Measurements from ENCODE around the gene SLC6A11. TPM values are rescaled to one million over a fixed set of nuclear protein-coding genes. Genes with fewer than 3 reads are reported as not detected.

Gene SLC6A11
- polyA plus RNA-seq (2013, experiment 1 of 2), result not detected
- not detected for polyA plus RNA-seq (2013, experiment 2 of 2)

DNA sequence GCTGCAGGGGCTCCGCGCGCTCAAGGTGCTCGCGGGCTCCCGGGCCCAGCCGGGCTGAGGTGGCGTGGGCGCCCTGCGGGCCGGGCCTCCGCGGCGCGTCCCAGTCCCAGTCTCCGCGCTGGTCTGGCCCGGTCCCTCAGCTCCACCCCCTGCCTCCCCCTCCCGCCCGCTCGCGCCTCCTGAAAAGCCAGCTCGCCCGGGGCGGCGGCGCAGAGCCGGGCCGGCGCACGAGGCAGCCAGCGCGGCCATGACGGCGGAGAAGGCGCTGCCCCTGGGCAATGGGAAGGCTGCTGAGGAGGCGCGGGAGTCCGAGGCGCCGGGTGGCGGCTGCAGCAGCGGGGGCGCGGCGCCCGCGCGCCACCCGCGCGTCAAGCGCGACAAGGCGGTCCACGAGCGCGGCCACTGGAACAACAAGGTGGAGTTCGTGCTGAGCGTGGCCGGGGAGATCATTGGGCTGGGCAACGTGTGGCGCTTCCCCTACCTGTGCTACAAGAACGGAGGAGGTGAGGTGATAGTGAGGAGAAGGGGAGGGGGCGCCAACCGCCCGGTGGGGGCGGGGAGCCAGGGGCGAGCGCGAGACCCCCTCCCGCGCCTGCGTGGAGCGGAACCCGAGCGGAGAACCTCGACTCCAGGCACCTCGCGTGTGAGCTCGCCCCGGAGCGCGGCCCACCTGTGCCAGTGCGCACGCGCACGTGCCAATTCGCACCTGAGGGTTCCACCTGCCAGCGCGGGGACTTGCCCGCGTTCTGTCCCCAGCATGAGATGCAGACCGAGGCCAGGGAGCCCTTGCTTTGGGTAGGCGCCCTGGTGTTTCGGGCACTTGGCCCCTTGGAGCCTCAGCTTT is at the start of gene SLC6A11:
TSS of gene SLC6A11 (plus strand) at position 210 of the 844 bp plus-strand sequence. CDS start at position 248, 38 bp downstream.
- H3K4me1 ChIP-seq (ENCODE audit: control insufficient read depth, insufficient read depth, low read depth, low read length), result no peaks in the 10 kb centered on the region
- no peak within 1 kb of the TSS for H3K4me2 ChIP-seq (ENCODE audit: low read length, poor library complexity, severe bottlenecking)
- no peak within 1 kb of the TSS for H2BK12ac ChIP-seq (ENCODE audit: low read length in 2 of 2)
- no peak within 1 kb of the TSS for H3K14ac ChIP-seq (ENCODE audit: low read length in 2 of 2)
- H2BK5ac ChIP-seq (ENCODE audit: low read depth, low read length, poor library complexity, severe bottlenecking), result no peak within 1 kb of the TSS
- H3K9ac ChIP-seq (ENCODE audit: low read length), result no peak within 1 kb of the TSS
- H4K91ac ChIP-seq (ENCODE audit: low read length), result no peak within 1 kb of the TSS
- no peak within 1 kb of the TSS for H2AK5ac ChIP-seq (ENCODE audit: low read length, severe bottlenecking)
- no peaks in the 10 kb centered on the region for H3K9me3 ChIP-seq (ENCODE audit: control insufficient read depth, low read length)
- no peak within 1 kb of the TSS for H2BK15ac ChIP-seq (ENCODE audit: low read depth, poor library complexity, severe bottlenecking)
- WGBS, result 48% methylated on average over 74 of the region's 96 CpGs
- no peak for DNase-seq
- H3K36me3 ChIP-seq (ENCODE audit: control insufficient read depth in 1 of 2, insufficient read depth in 2 of 2, low read depth in 1 of 2, low read length in 2 of 2), result no peaks in the 10 kb centered on the region
- H2BK120ac ChIP-seq (ENCODE audit: low read depth, low read length), result no peak within 1 kb of the TSS
- no peak within 1 kb of the TSS for H3K18ac ChIP-seq (ENCODE audit: low read depth in 1 of 2, low read length in 2 of 2)
- H3K23ac ChIP-seq (ENCODE audit: low read length in 2 of 2), result no peak within 1 kb of the TSS
- no peak within 1 kb of the TSS for H3K27ac ChIP-seq (ENCODE audit: low read length, poor library complexity, severe bottlenecking)
- no peak within 1 kb of the TSS for H3K4me3 ChIP-seq (ENCODE audit: insufficient read depth in 1 of 2, low read depth in 1 of 2, low read length in 2 of 2)
- peaks cover 0 to 66% of the 10 kb centered on the region in 2 experiments for H3K27me3 ChIP-seq (ENCODE audit: control insufficient read depth in 1 of 2, insufficient read depth in 1 of 2, low read length in 2 of 2)
- no peak within 1 kb of the TSS for H4K8ac ChIP-seq (ENCODE audit: low read length)
- no peak within 1 kb of the TSS for H3K4ac ChIP-seq (ENCODE audit: low read depth in 1 of 2, low read length in 2 of 2)
- no peaks in the 10 kb centered on the region for H3K79me1 ChIP-seq (replicated peaks; ENCODE audit: low read length, poor library complexity, severe bottlenecking)
- H2AFZ ChIP-seq (ENCODE audit: low read depth, low read length), result no peak within 1 kb of the TSS

- no peak overlapping the region for H4K8ac ChIP-seq (ENCODE audit: low read length)
- peaks cover 0 to 93% of the 10 kb centered on the region in 2 experiments for H3K27me3 ChIP-seq (ENCODE audit: control insufficient read depth in 1 of 2, insufficient read depth in 1 of 2, low read length in 2 of 2)
- H3K23ac ChIP-seq (ENCODE audit: low read length in 2 of 2), result no peak overlapping the region
- no peaks in the 10 kb centered on the region for H3K79me1 ChIP-seq (replicated peaks; ENCODE audit: low read length, poor library complexity, severe bottlenecking)
- peaks cover 8% of the 10 kb centered on the region for H3K9me3 ChIP-seq (ENCODE audit: control insufficient read depth, low read length)
- no peak overlapping the region for H3K14ac ChIP-seq (ENCODE audit: low read length in 2 of 2)
- H2BK15ac ChIP-seq (ENCODE audit: low read depth, poor library complexity, severe bottlenecking), result no peak overlapping the region
- DNase-seq, result no peak
- H3K4me3 ChIP-seq (ENCODE audit: insufficient read depth in 1 of 2, low read depth in 1 of 2, low read length in 2 of 2), result no peak overlapping the region
- no peak overlapping the region for H3K27ac ChIP-seq (ENCODE audit: low read length, poor library complexity, severe bottlenecking)
- no peak overlapping the region for H3K4me2 ChIP-seq (ENCODE audit: low read length, poor library complexity, severe bottlenecking)
- 75% methylated on average over 10 of the region's 10 CpGs for WGBS
- H3K4me1 ChIP-seq (ENCODE audit: control insufficient read depth, insufficient read depth, low read depth, low read length), result no peaks in the 10 kb centered on the region
- H2AK5ac ChIP-seq (ENCODE audit: low read length, severe bottlenecking), result no peak overlapping the region
- no peak overlapping the region for H2BK120ac ChIP-seq (ENCODE audit: low read depth, low read length)
- H3K18ac ChIP-seq (ENCODE audit: low read depth in 1 of 2, low read length in 2 of 2), result no peak overlapping the region
- H4K91ac ChIP-seq (ENCODE audit: low read length), result no peak overlapping the region
- H2AFZ ChIP-seq (ENCODE audit: low read depth, low read length), result no peak overlapping the region
- H3K36me3 ChIP-seq (ENCODE audit: control insufficient read depth in 1 of 2, insufficient read depth in 2 of 2, low read depth in 1 of 2, low read length in 2 of 2), result no peaks in the 10 kb centered on the region
- H3K9ac ChIP-seq (ENCODE audit: low read length), result no peak overlapping the region
- H3K4ac ChIP-seq (ENCODE audit: low read depth in 1 of 2, low read length in 2 of 2), result no peak overlapping the region
- no peak overlapping the region for H2BK5ac ChIP-seq (ENCODE audit: low read depth, low read length, poor library complexity, severe bottlenecking)
- no peak overlapping the region for H2BK12ac ChIP-seq (ENCODE audit: low read length in 2 of 2)
Observed at GRCh38 chr3:10768708-10769394, 47.2 kb upstream of the SLC6A11 start.

GRCh38 chr3:10770547-10770946 is 45.5 kb upstream of the SLC6A11 start:
- Histone ChIP-seq H3K27me3 (ENCODE audit: control insufficient read depth in 1 of 2, insufficient read depth in 1 of 2, low read length in 2 of 2) (peaks cover 0 to 92% of the 10 kb centered on the region in 2 experiments), H3K79me1 (replicated peaks; ENCODE audit: low read length, poor library complexity, severe bottlenecking) (no peaks in the 10 kb centered on the region), H3K4me3 (ENCODE audit: insufficient read depth in 1 of 2, low read depth in 1 of 2, low read length in 2 of 2) (no peak overlapping the region), H3K27ac (ENCODE audit: low read length, poor library complexity, severe bottlenecking) (no peak overlapping the region), H4K91ac (ENCODE audit: low read length) (no peak overlapping the region), H2BK15ac (ENCODE audit: low read depth, poor library complexity, severe bottlenecking) (no peak overlapping the region), H2BK5ac (ENCODE audit: low read depth, low read length, poor library complexity, severe bottlenecking) (no peak overlapping the region), H3K4me2 (ENCODE audit: low read length, poor library complexity, severe bottlenecking) (no peak overlapping the region), H2BK120ac (ENCODE audit: low read depth, low read length) (no peak overlapping the region), H3K14ac (ENCODE audit: low read length in 2 of 2) (no peak overlapping the region), H3K23ac (ENCODE audit: low read length in 2 of 2) (no peak overlapping the region), H3K4ac (ENCODE audit: low read depth in 1 of 2, low read length in 2 of 2) (no peak overlapping the region), H2BK12ac (ENCODE audit: low read length in 2 of 2) (no peak overlapping the region), H4K8ac (ENCODE audit: low read length) (no peak overlapping the region), H2AFZ (ENCODE audit: low read depth, low read length) (no peak overlapping the region), H3K9me3 (ENCODE audit: control insufficient read depth, low read length) (peaks cover 8% of the 10 kb centered on the region), H3K36me3 (ENCODE audit: control insufficient read depth in 1 of 2, insufficient read depth in 2 of 2, low read depth in 1 of 2, low read length in 2 of 2) (no peaks in the 10 kb centered on the region), H3K18ac (ENCODE audit: low read depth in 1 of 2, low read length in 2 of 2) (no peak overlapping the region), H3K4me1 (ENCODE audit: control insufficient read depth, insufficient read depth, low read depth, low read length) (no peaks in the 10 kb centered on the region), H3K9ac (ENCODE audit: low read length) (no peak overlapping the region), H2AK5ac (ENCODE audit: low read length, severe bottlenecking) (no peak overlapping the region)
- WGBS, result 79% methylated on average over 10 of the region's 11 CpGs
- DNase-seq, result no peak

DNA sequence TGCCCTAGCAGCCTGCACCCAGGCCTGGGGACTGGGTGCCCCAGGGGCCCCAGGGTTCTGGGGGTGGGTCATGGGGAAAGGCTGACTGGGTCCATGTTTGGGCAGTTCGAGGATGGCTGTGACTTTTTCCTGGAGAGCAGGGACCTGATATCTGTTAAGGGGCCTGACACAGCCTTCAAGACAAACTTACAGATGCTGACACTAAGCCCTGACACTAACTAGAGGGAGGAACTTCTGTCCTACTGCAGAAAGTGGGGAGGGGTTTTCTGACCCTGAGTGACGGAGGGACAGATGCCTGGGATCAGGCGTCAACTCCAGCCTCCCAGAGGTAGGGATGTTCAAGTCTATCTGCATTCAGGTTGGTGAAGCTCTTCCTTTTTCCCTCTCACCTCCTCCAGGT is 45.0 kb upstream of the SLC6A11 start:
- 45% methylated on average over 3 of the region's 3 CpGs for WGBS
- no peak overlapping the region for H3K23ac ChIP-seq (ENCODE audit: low read length in 2 of 2)
- no peaks in the 10 kb centered on the region for H3K4me1 ChIP-seq (ENCODE audit: control insufficient read depth, insufficient read depth, low read depth, low read length)

More for the DNA sequence above, 45.0 kb upstream of the SLC6A11 start:
- H4K8ac ChIP-seq (ENCODE audit: low read length), result no peak overlapping the region
- no peak for DNase-seq
- H2AK5ac ChIP-seq (ENCODE audit: low read length, severe bottlenecking), result no peak overlapping the region
- H3K79me1 ChIP-seq (replicated peaks; ENCODE audit: low read length, poor library complexity, severe bottlenecking), result no peaks in the 10 kb centered on the region
- H3K9ac ChIP-seq (ENCODE audit: low read length), result no peak overlapping the region
- no peak overlapping the region for H2BK5ac ChIP-seq (ENCODE audit: low read depth, low read length, poor library complexity, severe bottlenecking)
- no peak overlapping the region for H3K18ac ChIP-seq (ENCODE audit: low read depth in 1 of 2, low read length in 2 of 2)
- no peak overlapping the region for H2BK120ac ChIP-seq (ENCODE audit: low read depth, low read length)
- no peak overlapping the region for H3K4me3 ChIP-seq (ENCODE audit: insufficient read depth in 1 of 2, low read depth in 1 of 2, low read length in 2 of 2)
- no peak overlapping the region for H3K4ac ChIP-seq (ENCODE audit: low read depth in 1 of 2, low read length in 2 of 2)
- H2BK12ac ChIP-seq (ENCODE audit: low read length in 2 of 2), result no peak overlapping the region
- H3K27me3 ChIP-seq (ENCODE audit: control insufficient read depth in 1 of 2, insufficient read depth in 1 of 2, low read length in 2 of 2), result peaks cover 0 to 88% of the 10 kb centered on the region in 2 experiments
- no peak overlapping the region for H3K4me2 ChIP-seq (ENCODE audit: low read length, poor library complexity, severe bottlenecking)
- no peaks in the 10 kb centered on the region for H3K36me3 ChIP-seq (ENCODE audit: control insufficient read depth in 1 of 2, insufficient read depth in 2 of 2, low read depth in 1 of 2, low read length in 2 of 2)
- H4K91ac ChIP-seq (ENCODE audit: low read length), result no peak overlapping the region
- H3K14ac ChIP-seq (ENCODE audit: low read length in 2 of 2), result no peak overlapping the region
- H2BK15ac ChIP-seq (ENCODE audit: low read depth, poor library complexity, severe bottlenecking), result no peak overlapping the region
- no peak overlapping the region for H3K27ac ChIP-seq (ENCODE audit: low read length, poor library complexity, severe bottlenecking)
- H3K9me3 ChIP-seq (ENCODE audit: control insufficient read depth, low read length), result peaks cover 8% of the 10 kb centered on the region
- no peak overlapping the region for H2AFZ ChIP-seq (ENCODE audit: low read depth, low read length)
